Stimulated activated CD8-positive, alpha-beta memory T cell treated with anti-CD3 and anti-CD28 coated beads, Interleukin-15, amount 100 ng/mL, for 48 hours (primary cell): ENCODE measurements around the gene CPNE9.

Source experiments
- DNase-seq, 2 donors: peaks; one replicate each; pipeline ENCODE4 v3.0.0-alpha.2; 2020; ENCODE audit warnings: low read depth in 2 of 2

Gene CPNE9

DNA sequence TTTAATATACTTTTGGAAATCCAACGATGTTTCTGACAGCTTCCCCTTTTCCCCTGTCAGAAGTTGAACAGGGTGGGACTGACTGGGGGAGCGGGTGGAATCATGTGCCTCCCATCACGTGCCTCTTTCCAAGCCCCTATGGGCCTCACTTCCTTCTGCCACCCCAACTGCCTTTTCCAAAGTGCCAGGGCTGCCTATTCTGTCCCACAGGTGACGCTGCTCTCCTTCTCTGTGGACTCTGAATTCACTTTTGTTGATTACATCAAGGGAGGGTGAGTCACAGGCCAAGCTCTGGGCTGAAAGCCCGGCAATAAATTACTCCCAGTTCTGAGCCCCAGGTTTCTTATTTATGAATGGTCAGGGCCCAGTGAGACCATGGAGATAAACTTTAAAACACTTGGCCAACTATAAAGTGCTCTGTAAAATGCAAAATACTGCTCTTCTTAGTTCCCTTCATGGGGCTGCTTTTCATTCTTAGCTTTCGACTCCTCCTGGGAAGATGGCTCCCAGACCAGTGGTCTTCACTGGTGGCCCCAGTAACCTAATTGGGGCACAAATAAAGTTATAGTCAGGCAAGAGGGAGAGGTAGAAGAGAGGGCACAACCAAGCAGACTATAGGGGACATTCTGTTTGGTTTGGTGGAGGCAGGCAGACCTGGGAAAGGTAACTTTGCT, 12.3 kb downstream of the CPNE9 start:
- no peak for DNase-seq

DNA sequence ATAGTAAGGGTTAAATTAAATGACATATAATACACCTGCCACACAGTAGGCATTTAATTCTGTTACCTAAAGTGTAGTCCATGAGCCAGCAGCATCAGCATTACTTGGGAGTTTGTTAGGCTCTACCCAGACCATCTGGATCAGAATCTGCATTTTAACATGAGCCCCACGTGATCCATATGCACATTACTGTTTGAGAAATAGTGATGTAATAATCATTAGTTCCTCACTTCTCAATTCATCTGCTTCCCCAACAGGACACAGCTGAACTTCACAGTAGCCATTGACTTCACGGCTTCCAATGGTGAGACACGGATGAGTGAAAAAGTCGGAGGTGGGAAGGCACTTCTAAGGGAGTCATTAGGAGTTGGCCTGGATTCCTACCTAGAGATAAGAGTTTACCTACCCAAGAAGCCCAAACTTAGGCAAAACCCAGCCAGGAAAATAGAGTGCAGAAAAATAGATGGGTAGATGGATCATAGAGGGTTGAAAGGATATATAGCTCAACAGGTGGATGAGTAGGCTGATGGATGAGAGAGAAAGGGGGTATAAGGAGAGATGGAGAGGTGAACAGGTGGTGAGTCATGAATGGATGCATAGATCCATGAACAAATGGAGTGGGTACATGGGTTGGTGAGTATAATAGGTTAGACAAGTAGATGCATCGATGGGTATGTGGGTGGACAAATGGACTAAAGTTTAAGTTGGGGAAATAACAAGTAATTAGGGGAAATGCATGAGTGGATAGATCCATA, 13.3 kb downstream of the CPNE9 start:
- no peak for DNase-seq

DNA sequence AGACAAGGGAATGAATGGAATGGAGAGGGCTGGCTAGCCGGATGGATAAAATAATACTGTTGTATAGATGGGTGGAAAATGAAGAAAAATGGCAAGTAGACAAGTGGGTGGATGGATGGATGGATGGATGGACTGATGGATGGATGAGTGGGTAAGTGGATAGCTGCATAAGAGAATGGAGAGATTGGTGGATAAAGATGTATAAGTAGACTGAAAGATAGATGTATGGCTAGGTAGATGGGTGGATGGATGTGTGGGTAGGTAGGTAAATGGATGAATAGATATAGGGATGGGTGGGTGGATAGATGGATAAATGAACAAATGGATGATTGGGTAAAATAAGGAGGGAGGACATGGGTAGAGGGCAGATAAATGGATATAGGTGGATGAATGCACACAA, 13.9 kb downstream of the CPNE9 start:
- DNase-seq, result no peak

DNA sequence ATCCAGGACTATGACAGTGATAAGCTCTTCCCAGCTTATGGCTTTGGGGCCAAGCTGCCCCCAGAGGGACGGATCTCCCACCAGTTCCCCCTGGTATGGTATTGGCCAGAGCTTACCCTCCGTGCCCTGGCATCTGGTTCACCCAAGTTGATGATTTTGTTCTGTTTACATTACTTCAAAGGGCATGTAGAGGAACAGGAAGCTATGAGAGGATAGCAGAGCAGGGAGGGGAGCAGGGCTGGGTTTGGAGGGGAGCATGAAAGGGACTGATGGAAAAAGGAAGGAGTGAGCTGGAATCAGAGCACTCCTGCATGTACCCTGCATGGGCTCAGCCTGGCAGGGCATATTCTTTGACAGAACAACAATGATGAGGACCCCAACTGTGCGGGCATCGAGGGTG, 14.5 kb downstream of the CPNE9 start:
- DNase-seq, result no peak

DNA sequence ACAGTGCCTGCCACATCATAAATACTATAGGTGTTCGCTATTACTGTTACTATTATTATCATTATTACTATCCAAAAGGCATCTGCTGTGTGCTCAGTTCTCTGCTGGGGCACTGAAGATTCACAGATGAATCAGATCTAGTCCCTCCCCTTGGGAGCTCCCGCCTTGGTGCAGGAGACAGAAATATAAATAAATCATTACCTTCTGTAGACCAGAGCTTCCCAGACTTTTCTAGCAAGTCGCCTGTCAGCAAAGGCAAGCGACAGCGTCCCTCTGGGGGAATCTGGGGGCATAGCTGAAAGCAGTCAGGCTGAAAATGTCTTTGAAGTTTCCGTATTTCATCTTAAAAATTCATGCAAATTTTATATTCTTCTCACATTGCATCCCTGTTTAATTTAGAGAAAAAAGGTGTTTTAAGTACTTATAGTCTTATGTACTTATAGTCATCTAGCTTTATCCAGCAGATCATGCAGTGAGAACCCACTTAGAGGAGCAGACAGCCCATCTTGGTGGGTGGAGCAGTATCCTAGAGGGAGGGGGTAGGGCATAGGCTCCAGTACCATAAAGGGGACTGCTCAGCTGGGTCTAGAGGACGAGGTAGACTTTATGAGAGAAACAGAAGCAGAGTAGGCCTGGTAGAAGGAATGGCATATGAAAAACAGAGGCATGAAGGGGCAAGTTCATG, 17.5 kb downstream of the CPNE9 start:
- DNase-seq, result no peak

DNA sequence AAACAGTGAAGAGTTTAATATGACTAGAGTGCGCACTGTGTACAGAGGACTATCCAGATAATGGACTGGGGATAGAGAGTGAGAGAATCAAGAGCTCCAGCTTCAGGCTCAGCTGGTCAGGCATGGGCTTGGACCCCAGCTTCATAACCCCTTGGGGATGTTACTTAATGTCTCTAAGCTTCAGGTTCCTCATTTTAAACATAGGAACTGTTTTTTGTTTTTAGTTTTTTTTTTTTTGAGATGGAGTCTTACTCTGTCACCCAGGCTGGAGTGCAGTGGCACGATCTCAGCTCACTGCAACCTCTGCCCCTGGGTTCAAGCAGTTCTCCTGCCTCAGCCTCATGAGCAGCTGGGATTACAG, 18.0 kb downstream of the CPNE9 start:
- DNase-seq, result no peak

DNA sequence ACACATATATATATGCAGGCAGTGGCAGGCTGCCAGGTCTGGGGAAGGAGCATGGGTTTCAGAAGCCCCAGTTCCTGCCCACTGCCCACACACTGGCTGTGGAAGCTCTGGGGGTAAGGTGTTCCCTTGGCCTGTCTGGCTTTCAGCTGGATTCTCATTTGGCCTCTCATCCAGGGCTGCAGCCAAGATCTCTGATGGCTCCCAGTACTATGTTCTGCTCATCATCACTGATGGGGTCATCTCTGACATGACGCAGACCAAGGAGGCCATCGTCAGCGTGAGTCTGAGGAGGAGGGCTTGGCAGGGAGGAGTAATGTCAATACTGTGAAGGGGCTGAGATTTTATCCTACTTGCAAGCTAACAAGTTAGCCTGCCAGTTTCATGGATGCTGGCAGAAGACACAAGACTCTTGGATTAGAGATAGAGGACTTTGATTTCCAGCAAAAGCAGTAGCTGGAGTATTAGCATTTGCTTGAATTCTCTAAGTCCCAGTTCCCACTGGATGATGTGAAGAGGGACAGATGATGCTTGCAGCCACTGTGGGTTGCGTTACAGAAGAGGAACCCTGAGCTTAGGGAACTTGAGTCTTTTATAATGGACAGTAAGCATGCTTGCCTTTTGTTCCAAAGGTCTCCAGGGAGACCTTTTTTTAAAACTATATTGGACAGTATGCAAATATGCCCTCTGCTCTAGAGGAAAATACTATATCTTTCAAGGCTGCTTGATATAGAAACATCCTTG, 22.3 kb downstream of the CPNE9 start:
- DNase-seq, result no peak

DNA sequence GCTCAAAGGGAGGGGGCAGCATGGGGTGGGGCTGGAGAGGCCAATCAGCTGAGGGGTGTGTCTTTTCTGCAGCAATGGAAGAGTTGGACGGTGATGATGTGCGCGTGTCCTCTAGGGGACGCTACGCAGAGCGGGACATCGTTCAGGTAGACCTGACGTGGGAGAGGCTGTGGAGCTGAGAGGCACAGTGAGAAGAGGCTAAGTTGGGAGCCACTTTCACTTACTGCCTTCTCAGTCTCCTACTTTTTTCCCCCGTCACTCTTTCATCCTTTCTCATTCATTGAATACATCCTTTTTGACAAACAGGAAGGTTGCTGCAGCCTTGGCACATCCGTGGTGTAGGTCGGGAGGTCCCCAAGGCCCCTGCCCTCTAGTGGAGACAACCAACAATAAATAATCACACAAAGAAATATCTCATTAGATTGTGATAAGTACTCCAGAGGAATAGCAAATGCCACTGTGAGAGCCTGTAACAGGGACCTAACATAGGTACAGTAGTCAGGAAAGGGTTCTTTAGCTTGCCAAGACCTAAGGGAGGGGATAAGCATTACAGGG, 23.5 kb downstream of the CPNE9 start:
- DNase-seq, result peak; percentile 39 to 46

DNA sequence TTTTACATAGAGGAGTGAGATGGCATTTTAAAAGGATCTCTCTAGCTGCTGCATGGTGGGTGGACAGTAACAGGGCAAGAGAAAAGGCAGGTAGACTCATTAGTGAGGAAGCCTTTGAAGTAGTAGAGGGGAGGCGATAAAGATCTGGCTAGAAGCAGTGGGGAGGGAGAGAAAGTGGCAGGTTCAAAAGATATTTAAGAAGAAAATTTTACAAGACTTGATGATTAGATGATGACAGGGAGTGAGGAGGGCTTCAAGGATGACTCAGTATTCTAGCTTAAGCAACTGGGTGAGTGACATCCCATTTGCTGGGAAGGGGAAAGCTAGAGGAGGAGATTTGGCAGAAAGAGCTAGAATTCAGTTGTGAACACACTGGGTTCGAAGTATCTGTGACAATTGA, 24.1 kb downstream of the CPNE9 start:
- no peak for DNase-seq

DNA sequence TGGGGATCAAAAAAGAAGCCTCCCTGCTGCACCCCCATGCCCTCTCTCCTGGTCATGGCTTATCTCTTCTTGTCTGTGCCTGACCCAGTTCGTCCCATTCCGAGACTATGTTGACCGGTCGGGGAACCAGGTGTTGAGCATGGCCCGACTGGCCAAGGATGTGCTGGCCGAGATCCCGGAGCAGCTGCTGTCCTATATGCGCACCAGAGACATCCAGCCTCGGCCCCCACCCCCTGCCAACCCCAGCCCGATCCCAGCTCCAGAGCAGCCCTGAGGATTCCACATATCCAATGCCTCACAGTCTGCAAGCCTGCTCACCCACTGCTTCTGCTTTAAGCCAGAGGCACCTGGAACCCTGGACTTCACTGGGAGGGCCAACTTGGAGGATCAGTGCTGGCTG, 25.8 kb downstream of the CPNE9 start:
- DNase-seq, result no peak

DNA sequence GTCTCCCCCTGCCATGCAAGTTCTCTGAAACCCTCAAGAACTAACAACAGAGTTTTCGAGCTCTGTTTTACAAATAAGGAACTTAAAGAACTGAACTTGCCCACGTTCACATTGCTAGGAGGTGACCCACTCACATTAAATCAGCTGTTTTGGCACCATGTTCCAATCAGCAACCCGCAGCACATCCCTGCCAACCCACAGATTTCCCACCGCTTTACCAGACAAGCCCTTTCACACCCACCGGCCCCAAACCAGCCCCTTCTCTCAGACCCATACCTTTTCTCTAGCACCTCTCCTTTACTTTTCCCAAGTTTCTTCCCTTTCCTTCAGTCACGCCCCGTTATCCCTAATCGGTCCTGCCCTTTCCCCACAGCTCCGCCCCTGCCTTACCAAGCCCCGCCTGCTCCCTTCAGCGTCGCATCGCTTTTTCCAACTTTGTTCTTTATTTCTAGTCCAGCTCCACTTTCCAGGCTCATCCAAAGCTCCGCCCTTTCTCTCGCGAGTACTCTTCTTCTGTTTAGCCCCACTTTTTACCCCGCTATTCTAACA, 27.1 kb downstream of the CPNE9 start:
- peak in 1 of 2 donors; percentile 16 for DNase-seq

DNA sequence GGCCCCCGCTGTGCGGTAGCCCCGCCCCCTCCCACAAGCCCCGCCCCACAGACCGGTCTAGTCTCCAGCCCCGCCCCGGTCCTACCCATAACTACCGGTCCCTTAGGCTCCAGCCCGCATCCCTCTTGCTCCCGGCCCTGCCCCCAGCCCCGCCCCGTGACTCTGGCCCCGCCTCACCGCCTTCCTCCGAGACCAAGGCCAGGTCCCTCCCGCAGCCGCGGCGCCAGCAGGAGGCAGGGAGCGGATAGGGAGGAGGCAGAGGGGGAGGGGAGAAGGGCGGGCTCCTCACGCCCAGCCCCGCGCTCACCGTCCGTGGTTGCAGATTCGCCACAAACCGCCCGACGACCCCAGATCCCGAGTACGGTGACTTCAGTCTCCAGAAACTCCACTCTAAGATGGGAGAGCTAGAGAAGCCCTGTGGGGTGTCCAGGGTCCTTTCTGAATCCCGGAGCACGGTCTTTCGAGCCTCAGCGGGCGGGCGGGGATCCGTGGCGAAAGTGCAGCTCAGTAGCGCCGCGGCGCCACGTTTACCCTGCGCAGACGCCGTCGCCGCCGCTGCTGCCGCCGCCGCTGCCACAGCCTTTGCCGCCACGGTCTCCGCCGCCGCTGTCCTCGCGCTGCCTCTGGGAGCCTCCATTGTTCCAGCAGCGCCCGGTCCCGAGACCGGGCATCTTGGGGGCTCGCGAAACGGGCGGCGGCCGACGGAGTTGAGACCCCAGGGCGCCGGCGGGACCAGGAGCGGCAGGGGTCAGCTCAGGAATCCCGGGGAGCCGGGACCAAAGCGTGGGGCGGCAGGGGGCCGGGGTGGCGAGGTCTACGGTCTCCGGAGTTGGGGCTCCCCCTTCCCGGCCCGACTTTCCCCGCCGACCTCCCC, 27.8 kb downstream of the CPNE9 start, which contains the start of gene BRPF1:
BRPF1 (plus strand) TSS at position 530 of the 874 bp plus-strand sequence. CDS start 2,406 bp downstream, outside the sequence.
- peak; percentile 99 to 100 for DNase-seq

DNA sequence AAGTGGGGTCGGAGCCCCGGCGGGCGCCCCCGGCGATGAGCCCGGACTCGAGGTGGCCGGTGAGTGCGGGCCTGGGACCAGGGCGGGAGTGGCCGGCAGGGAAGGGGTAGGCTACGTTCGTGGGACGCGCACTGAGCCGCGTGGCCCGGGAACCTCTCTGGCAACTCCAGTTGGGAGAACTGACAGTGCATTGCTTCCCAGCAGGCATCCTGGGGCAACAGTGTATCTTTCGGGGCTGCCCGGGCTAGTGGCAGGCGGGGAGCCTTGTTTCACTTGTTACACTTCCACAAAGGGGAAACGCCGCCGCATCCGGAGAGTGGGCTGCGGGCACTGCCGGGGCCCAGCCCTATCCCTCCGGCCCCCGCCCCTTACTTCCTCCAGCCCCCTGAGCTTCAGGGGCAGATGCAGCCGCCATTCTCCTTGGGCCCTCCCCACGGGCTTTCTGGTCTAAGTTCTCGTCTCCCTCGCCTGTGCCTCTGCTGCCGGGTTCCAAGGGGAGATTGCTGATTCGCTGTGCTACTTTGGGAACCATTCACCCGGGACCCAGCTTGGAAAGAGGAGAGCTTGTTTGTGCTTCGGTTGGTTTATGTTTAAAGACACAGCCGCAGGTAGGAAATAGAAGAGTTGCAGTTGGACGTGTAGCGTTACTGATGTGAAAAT, 28.6 kb downstream of the CPNE9 start:
- peak in 1 of 2 donors; percentile 40 for DNase-seq

DNA sequence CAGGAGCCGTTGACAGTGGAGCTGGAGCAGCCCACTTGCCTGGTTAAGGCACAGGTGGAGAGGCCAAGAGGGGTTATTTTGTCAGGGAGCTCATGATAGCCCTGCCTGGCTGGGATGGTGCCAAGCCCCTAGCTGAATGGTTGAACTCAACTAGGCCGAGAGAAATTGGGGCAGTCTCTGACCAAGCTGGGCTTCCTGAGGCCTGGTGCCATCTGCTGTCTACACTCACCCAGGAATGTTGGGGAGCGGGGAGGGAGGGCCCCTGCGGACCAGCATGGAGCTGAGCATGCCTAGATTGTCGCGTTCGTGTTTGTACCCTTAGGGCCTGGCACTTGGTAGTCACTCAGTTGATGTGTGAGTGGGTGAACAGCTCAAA, 29.1 kb downstream of the CPNE9 start:
- DNase-seq, result no peak

DNA sequence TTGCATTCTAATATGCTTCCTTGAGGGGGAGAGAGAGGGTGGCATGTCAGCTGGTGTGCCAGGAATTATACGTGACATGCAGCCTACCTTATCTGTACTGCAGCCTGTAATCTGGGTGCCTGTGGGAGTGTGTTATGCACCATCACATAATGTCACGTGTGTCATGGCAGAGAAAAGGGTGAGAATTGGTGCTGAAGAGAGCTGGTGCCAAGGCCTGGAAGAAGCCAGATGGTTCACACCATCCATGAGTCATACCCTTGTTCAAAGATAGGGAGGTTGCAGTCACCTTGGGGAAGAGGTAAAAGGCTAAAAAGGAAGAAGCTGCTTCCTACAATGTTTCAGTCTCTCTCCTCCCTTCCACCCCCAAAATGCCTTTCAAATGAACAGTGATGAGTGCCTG, 33.2 kb downstream of the CPNE9 start:
- no peak for DNase-seq

DNA sequence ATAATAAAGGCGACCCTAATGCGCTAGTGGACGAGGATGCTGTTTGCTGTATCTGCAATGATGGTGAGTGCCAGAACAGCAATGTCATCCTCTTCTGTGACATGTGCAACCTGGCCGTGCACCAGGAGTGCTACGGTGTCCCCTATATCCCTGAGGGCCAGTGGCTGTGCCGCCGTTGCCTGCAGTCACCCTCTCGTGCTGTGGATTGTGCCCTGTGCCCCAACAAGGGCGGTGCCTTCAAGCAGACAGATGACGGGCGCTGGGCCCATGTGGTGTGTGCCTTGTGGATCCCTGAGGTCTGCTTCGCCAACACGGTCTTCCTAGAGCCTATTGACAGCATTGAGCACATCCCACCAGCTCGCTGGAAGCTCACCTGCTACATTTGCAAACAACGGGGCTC, 35.5 kb downstream of the CPNE9 start:
- no peak for DNase-seq

DNA sequence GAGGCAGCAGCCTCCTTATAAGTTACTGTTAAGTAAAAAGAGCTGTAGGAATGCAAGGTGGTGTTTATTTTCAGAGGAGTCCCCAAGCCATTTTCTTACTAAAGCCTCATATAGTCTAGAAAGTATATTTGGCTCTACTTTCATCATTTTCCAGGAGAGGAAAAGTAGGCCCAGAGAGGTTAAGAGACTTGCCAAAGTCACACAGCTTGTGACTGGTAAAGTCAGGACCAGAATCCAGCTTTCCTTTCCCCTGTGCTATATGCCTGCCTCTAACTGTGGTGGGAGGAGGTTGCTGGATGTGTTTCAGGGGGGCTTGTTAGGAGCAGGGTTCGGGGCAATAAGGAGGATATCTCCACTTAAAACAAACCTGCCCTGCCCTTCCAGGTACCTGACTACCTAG, 38.9 kb downstream of the CPNE9 start:
- no peak for DNase-seq

DNA sequence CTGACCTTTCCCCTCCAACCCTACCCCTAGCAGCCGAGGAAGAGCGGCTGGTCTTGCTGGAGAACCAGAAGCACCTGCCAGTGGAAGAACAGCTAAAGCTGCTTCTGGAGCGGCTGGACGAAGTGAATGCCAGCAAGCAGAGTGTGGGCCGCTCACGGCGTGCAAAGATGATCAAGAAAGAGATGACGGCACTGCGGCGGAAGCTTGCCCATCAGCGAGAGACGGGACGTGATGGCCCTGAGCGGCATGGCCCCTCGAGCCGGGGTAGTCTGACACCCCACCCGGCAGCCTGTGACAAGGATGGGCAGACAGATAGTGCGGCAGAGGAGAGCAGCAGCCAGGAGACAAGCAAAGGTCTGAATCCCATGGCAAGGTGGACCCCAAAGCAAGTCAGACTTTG, 39.9 kb downstream of the CPNE9 start:
- no peak for DNase-seq

DNA sequence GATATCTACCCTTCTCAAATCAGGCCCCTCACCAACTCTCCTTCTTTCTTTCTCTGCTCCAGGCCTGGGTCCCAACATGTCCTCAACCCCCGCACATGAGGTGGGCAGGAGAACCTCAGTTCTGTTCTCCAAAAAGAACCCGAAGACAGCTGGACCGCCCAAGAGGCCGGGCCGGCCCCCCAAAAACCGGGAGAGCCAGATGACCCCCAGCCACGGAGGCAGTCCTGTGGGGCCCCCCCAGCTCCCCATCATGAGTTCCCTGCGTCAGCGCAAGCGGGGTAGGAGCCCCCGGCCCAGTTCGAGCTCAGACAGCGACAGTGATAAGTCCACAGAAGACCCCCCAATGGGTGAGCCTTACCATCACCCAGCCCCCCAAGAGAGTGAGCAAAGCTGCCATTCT, 40.5 kb downstream of the CPNE9 start:
- DNase-seq, result no peak

DNA sequence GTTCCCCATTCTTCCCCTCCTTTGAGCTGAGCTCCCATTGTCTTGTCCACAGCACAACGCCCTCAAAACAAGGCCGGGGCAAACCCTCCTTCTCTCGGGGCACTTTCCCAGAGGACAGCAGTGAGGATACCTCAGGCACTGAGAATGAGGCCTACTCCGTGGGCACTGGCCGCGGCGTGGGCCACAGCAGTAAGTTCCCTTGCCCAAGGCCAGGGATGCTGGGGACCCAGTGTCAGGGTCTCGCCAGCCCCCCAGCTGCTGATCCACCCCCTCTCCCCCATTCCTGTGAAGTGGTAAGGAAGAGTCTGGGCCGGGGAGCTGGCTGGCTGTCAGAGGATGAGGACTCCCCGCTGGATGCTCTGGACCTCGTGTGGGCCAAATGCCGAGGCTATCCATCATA, 41.9 kb downstream of the CPNE9 start:
- DNase-seq, result no peak
